ENCODE measurements around the gene PLA2G4F. TPM values are rescaled to one million over a fixed set of nuclear protein-coding genes. Genes with fewer than 3 reads are reported as not detected.
A peak's percentile ranks its signal among the peaks of the same experiment; 100 is the strongest.

Gene PLA2G4F
- total RNA-seq, 2 experiments from 2014 or later, result not detected

DNA sequence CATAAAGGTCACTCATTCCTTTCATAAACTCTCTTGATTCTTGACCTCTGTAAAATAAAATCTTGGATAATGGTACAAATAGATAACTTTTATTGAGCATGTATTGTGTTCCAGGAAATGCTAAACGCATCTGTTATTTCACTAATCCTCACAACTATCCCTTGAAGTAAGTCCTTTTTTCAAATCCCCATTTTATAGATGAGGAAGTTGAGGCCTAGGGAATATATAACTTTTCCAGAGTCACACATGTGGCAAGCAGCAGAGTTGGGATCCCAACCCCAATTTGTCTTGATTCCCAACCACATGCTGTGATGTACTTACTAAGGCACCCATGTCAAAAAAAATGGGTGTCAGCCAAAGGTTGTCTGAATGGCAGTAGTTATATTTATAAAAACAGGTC lies 45.4 kb upstream of the PLA2G4F start:
- Mint-ChIP-seq H3K9me3 (no peaks in the 10 kb centered on the region), H3K27ac (no peak overlapping the region), H3K27me3 (no peaks in the 10 kb centered on the region), H3K36me3 (ENCODE audit: low read depth) (peaks cover 57% of the 10 kb centered on the region), H3K4me1 (ENCODE audit: low read depth) (peaks cover 63% of the 10 kb centered on the region), H3K4me3 (no peak overlapping the region)
- ChIA-PET POLR2A (no interaction called here), CTCF (no interaction called here)
- peaks cover 19% of the 10 kb centered on the region for H3K4me1 ChIP-seq (ENCODE audit: insufficient read depth, low read length)
- H3K27ac ChIP-seq (ENCODE audit: low read depth in 1 of 2, low read length in 2 of 2), result no peak overlapping the region
- TF ChIP-seq, protein P1, sequence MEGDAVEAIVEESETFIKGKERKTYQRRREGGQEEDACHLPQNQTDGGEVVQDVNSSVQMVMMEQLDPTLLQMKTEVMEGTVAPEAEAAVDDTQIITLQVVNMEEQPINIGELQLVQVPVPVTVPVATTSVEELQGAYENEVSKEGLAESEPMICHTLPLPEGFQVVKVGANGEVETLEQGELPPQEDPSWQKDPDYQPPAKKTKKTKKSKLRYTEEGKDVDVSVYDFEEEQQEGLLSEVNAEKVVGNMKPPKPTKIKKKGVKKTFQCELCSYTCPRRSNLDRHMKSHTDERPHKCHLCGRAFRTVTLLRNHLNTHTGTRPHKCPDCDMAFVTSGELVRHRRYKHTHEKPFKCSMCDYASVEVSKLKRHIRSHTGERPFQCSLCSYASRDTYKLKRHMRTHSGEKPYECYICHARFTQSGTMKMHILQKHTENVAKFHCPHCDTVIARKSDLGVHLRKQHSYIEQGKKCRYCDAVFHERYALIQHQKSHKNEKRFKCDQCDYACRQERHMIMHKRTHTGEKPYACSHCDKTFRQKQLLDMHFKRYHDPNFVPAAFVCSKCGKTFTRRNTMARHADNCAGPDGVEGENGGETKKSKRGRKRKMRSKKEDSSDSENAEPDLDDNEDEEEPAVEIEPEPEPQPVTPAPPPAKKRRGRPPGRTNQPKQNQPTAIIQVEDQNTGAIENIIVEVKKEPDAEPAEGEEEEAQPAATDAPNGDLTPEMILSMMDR (IDR thresholded peaks at IDR 0.05), result no peak
- intact Hi-C loops (cut with DNase I, micrococcal nuclease), result loop anchor here in 1 of 2 experiments (10.0 kb wide), 1 partner anchor 293 kb away; the partner anchor contains the start of genes SNAP23 and ZNF106
- DNase-seq (no peak), ATAC-seq (ENCODE audit: poor library complexity) (no peak)
- H3K36me3 ChIP-seq (ENCODE audit: insufficient read depth, low read length), result peaks cover 43% of the 10 kb centered on the region
- H3K27me3 ChIP-seq (ENCODE audit: control insufficient read depth in 1 of 2, insufficient read depth in 2 of 2, low read length in 2 of 2), result no peaks in the 10 kb centered on the region
- no peak overlapping the region for H3K4me3 ChIP-seq (ENCODE audit: low read length)
- no peaks in the 10 kb centered on the region for H3K9me3 ChIP-seq (ENCODE audit: control insufficient read depth in 1 of 2, insufficient read depth in 1 of 2, low read length in 2 of 2)

DNA sequence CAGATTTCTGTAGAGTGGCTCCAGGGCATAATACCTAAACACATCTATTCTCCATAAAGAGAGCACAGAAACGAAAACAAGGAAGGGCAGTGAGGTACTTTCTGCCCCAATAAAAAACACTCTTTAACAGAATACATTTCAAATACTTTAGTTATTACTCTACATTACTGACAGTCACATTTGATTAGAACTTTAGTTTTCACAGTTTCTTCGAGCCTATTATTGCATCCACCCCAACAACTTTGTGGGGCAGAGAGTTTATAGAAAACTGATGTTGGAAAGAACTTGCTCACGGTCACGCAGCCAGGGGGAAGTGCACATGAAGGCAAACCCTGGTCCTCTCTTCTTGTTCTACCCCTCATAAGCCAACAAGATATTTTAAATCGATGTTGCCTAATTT lies 42.7 kb upstream of the PLA2G4F start:
- no peaks in the 10 kb centered on the region for H3K27me3 Mint-ChIP-seq
- H3K36me3 Mint-ChIP-seq (ENCODE audit: low read depth), result peaks cover 72% of the 10 kb centered on the region
- H3K4me3 Mint-ChIP-seq, result no peak overlapping the region

DNA sequence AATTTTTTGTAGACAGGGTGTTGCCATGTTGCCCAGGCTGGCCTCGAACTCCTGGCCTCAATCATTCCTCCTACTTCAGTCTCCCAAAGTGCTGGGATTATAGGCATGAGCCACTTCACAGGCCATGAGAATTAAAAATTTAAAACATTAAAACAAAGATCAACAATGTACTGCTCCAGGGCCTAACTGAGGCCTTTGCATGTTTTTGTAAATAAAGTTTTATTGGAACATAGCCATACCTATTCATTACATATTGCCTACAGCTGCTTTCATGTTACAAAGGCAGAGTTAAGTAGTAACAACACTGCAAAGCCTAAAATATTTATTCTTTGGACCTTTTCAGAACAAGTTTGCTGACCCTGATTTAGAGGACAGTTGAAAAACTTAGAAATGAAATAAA lies 42.1 kb upstream of the PLA2G4F start:
- Mint-ChIP-seq H3K36me3 (ENCODE audit: low read depth) (peaks cover 78% of the 10 kb centered on the region), H3K27me3 (no peaks in the 10 kb centered on the region), H3K9me3 (no peaks in the 10 kb centered on the region), H3K4me1 (ENCODE audit: low read depth) (peaks cover 33% of the 10 kb centered on the region), H3K27ac (no peak overlapping the region), H3K4me3 (no peak overlapping the region)
- Histone ChIP-seq H3K36me3 (ENCODE audit: insufficient read depth, low read length) (peaks cover 50% of the 10 kb centered on the region), H3K27me3 (ENCODE audit: control insufficient read depth in 1 of 2, insufficient read depth in 2 of 2, low read length in 2 of 2) (no peaks in the 10 kb centered on the region), H3K9me3 (ENCODE audit: control insufficient read depth in 1 of 2, insufficient read depth in 1 of 2, low read length in 2 of 2) (no peaks in the 10 kb centered on the region), H3K27ac (ENCODE audit: low read depth in 1 of 2, low read length in 2 of 2) (no peak overlapping the region), H3K4me3 (ENCODE audit: low read length) (no peak overlapping the region), H3K4me1 (ENCODE audit: insufficient read depth, low read length) (no peaks in the 10 kb centered on the region)
- TF ChIP-seq, protein P1 (IDR thresholded peaks at IDR 0.05), result no peak
- POLR2A ChIA-PET, result interaction anchor here (2.0 kb wide), 1 partner anchor 10 kb away, joined by 10 read pairs; the partner anchor contains the start of gene VPS39
- intact Hi-C loops (cut with DNase I, micrococcal nuclease), result no loop called here
- DNase-seq (no peak), ATAC-seq (ENCODE audit: poor library complexity) (no peak)
- CTCF ChIA-PET, result no interaction called here

More for the DNA sequence above, 42.7 kb upstream of the PLA2G4F start:
- peaks cover 5% of the 10 kb centered on the region for H3K4me1 ChIP-seq (ENCODE audit: insufficient read depth, low read length)
- H3K4me1 Mint-ChIP-seq (ENCODE audit: low read depth), result peaks cover 38% of the 10 kb centered on the region
- H3K9me3 Mint-ChIP-seq, result no peaks in the 10 kb centered on the region
- ChIA-PET POLR2A (interaction anchor here (2.0 kb wide), 1 partner anchor 9 kb away, joined by 10 read pairs; the partner anchor contains the start of gene VPS39), CTCF (no interaction called here)
- no peaks in the 10 kb centered on the region for H3K27me3 ChIP-seq (ENCODE audit: control insufficient read depth in 1 of 2, insufficient read depth in 2 of 2, low read length in 2 of 2)
- TF ChIP-seq, protein P1 (IDR thresholded peaks at IDR 0.05), result no peak
- H3K36me3 ChIP-seq (ENCODE audit: insufficient read depth, low read length), result peaks cover 51% of the 10 kb centered on the region
- no peaks in the 10 kb centered on the region for H3K9me3 ChIP-seq (ENCODE audit: control insufficient read depth in 1 of 2, insufficient read depth in 1 of 2, low read length in 2 of 2)
- DNase-seq (no peak), ATAC-seq (ENCODE audit: poor library complexity) (no peak)
- peak overlapping the region; percentile 12 for H3K27ac Mint-ChIP-seq
- intact Hi-C loops (cut with DNase I, micrococcal nuclease), result no loop called here
- no peak overlapping the region for H3K4me3 ChIP-seq (ENCODE audit: low read length)
- no peak overlapping the region for H3K27ac ChIP-seq (ENCODE audit: low read depth in 1 of 2, low read length in 2 of 2)

Measured in CD4-positive, alpha-beta T cell (primary cell).